Motor neuron (in vitro differentiated cells): ENCODE measurements around the gene ZSCAN22. TPM values are rescaled to one million over a fixed set of nuclear protein-coding genes. Genes with fewer than 3 reads are reported as not detected.

Experiments
- ATAC-seq, 8 experiments: fragments of 200-7000 bp; cut with Tn5 transposase; replicated peaks in 6 of 8; 2 replicates each; pipeline ENCODE4 v1.8.0; 2021; ENCODE audit warnings: mild to moderate bottlenecking in 8 of 8, moderate library complexity in 8 of 8
- H3K27ac ChIP-seq, 2 donors: fragments of 250-450 bp; sonication (Bioruptor Pico); 2 replicates each; pipeline ENCODE4 v1.9.0; 2021; ENCODE audit warnings: antibody characterized with exemption in 2 of 2, mild to moderate bottlenecking in 2 of 2, moderate library complexity in 1 of 2
- H3K4me1 ChIP-seq, 2 donors: fragments of 250-450 bp; sonication (Bioruptor Pico); replicated peaks in 1 of 2; 2 replicates each; pipeline ENCODE4 v1.6.1; 2021; ENCODE audit warnings: antibody characterized with exemption in 2 of 2, mild to moderate bottlenecking in 2 of 2, moderate library complexity in 1 of 2
- H3K4me3 ChIP-seq, 5 donors: fragments of 250-450 bp; sonication (Bioruptor Pico); 2 replicates each; pipeline ENCODE4 v1.9.0; 2021; ENCODE audit warnings: antibody characterized with exemption in 5 of 5, mild to moderate bottlenecking in 5 of 5, moderate library complexity in 4 of 5
- WGBS, 10 experiments: fragments of 450-650 bp; shearing (Covaris generic); methylation state at CpG; one replicate each; pipeline ENCODE4 v1.0.0; 2022; 5-methylcytosine and 5-hydroxymethylcytosine counted together
- in situ Hi-C, 9 experiments: fragments of 400-800 bp; cut with MboI; loops; one replicate each; pipeline ENCODE4 v1.15.0; 2021; ENCODE audit warnings: low sequenced_read_pairs in 9 of 9, low pct_unique_long_range_greater_than_20kb in 2 of 9; ENCODE audit not compliant: unreplicated experiment in 9 of 9
- total RNA-seq, 8 experiments: library from RNA; unstranded; fragments of 300-600 nt; gene quantifications; 2 replicates each; pipeline versions ENCODE4 v1.2.3 to v1.2.4, GENCODE V29; 2022

ZSCAN22 gene
- total RNA-seq, 8 experiments from 2014 or later, result 2.0 to 4.1 (median 3.3) TPM

GRCh38 chr19:58355908-58356765, 29.3 kb downstream of the ZSCAN22 start:
- peak in 2 of 8 experiments; percentile 41 to 70 for ATAC-seq
- in situ Hi-C loops, result no loop called here
- Histone ChIP-seq H3K27ac (no peak overlapping the region), H3K4me3 (no peak overlapping the region), H3K4me1 (peaks cover 3 to 6% of the 10 kb centered on the region in 2 donors)
- WGBS, 10 experiments, result 4 to 100% (median 84%) methylated on average over 1 to 23 of the region's 94 CpGs; no CpG with 5 or more reads in 5 of the 10 experiments

GRCh38 chr19:58356766-58357480, 30.1 kb downstream of the ZSCAN22 start:
- 0 to 100% (median 70%) methylated on average over 1 to 3 of the region's 75 CpGs; no CpG with 5 or more reads in 6 of the 10 experiments for WGBS, 10 experiments
- H3K4me1 ChIP-seq, result peaks cover 8 to 10% of the 10 kb centered on the region in 2 donors
- no peak overlapping the region for H3K4me3 ChIP-seq
- in situ Hi-C loops, result no loop called here
- peak in 2 of 8 experiments; percentile 32 to 34 for ATAC-seq
- H3K27ac ChIP-seq, result no peak overlapping the region

- 40 to 100% (median 66%) methylated on average over 1 to 6 of the region's 19 CpGs; no CpG with 5 or more reads in 6 of the 10 experiments for WGBS, 10 experiments
- in situ Hi-C loops, result no loop called here
- ATAC-seq, result no peak
- Histone ChIP-seq H3K27ac (no peak overlapping the region), H3K4me1 (peaks cover 8 to 10% of the 10 kb centered on the region in 2 donors), H3K4me3 (no peak overlapping the region)
Observed at GRCh38 chr19:58357481-58358145, 30.8 kb downstream of the ZSCAN22 start.

GRCh38 chr19:58361900-58362271, 35.1 kb downstream of the ZSCAN22 start:
- H3K4me1 ChIP-seq, result peaks cover 8 to 10% of the 10 kb centered on the region in 2 donors
- 0 to 6% (median 2%) methylated on average over 2 to 17 of the region's 28 CpGs; no CpG with 5 or more reads in 6 of the 10 experiments for WGBS, 10 experiments
- peak; percentile 9 to 33 (median 18) for ATAC-seq
- peak overlapping the region; percentile 95 for H3K27ac ChIP-seq
- in situ Hi-C loops, result no loop called here
- peak overlapping the region; percentile 48 to 81 (median 68) for H3K4me3 ChIP-seq

GRCh38 chr19:58362272-58362994, 35.6 kb downstream of the ZSCAN22 start, which contains the start of gene ZNF497:
Gene ZNF497, minus strand, starts transcription at chr19:58362751. Its CDS starts 5,116 bp downstream, at chr19:58357635.
- Histone ChIP-seq H3K4me1 (peaks cover 8 to 10% of the 10 kb centered on the region in 2 donors), H3K27ac (peak within 1 kb of the TSS; percentile 95), H3K4me3 (peak within 1 kb of the TSS; percentile 48 to 81 (median 68))
- in situ Hi-C loops, result no loop called here
- peak; percentile 86 to 93 (median 92) for ATAC-seq
- WGBS, 10 experiments, result 0% methylated on average over 1 to 11 of the region's 74 CpGs; no CpG with 5 or more reads in 6 of the 10 experiments

- 48 to 100% (median 97%) methylated on average over 1 to 4 of the region's 5 CpGs; no CpG with 5 or more reads in 2 of the 10 experiments for WGBS, 10 experiments
- no peak for ATAC-seq
- Histone ChIP-seq H3K4me3 (no peak overlapping the region), H3K27ac (no peak overlapping the region), H3K4me1 (peaks cover 5 to 8% of the 10 kb centered on the region in 2 donors)
- in situ Hi-C loops, result no loop called here
Observed at GRCh38 chr19:58364146-58364545, 37.4 kb downstream of the ZSCAN22 start.

- 40 to 100% (median 100%) methylated on average over 1 to 5 of the region's 32 CpGs; no CpG with 5 or more reads in 4 of the 10 experiments for WGBS, 10 experiments
- in situ Hi-C loops, result no loop called here
- Histone ChIP-seq H3K4me1 (peaks cover 0 to 3% of the 10 kb centered on the region in 2 donors), H3K4me3 (no peak overlapping the region), H3K27ac (no peak overlapping the region)
- no peak for ATAC-seq
Observed at GRCh38 chr19:58366585-58367430, 40.0 kb downstream of the ZSCAN22 start.

- WGBS, 10 experiments, result 23 to 98% (median 97%) methylated on average over 7 to 32 of the region's 106 CpGs; no CpG with 5 or more reads in 5 of the 10 experiments
- H3K4me3 ChIP-seq, result no peak overlapping the region
- peak in 2 of 8 experiments; percentile 10 to 14 for ATAC-seq
Observed at GRCh38 chr19:58367698-58368454, 41.1 kb downstream of the ZSCAN22 start.

DNA sequence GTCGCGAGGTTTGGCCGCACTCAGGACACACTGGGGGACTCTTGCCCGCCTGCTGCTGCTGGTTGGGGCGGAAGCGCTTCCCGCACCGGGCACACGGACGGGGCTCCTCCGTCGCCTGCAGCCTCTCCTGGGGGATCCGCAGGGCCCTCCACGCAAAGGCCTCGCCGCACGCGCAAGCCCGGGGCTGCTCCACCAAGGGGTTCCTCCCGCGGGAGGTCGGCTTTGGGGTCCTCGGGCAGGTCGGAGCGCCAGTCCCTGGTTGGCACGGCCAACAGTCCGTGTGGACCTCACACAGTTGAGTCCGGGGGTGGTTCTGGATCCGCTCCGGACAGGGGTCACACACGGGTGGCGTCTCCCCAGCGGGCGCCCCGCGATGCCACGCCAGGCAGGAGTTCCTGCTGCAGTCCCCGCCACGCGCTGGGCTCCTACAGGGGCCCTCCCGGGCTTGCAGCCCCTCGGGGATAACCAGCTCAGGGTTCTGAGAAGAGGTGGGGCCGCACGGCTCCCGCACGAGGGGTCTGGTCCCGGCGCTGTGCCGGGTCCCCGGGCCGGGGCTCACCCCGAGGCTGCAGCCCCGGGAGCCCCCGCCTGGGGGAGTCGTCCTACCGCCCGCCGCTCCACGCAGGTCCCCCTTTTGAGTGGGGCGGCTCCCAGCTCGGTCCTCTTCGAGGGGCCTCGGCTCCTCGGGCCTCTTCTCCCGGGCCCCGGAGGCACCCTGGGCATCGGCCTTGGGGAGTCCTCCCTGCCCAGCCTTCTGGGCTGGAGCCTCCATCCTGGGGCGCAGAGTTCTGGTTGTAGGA, 42.0 kb downstream of the ZSCAN22 start:
- WGBS, 10 experiments, result 90% methylated on average over 16 of the region's 68 CpGs; no CpG with 5 or more reads in 9 of the 10 experiments
- ATAC-seq, result peak in 2 of 8 experiments; percentile 8 to 17
- Histone ChIP-seq H3K27ac (no peak overlapping the region), H3K4me1 (peaks cover 0 to 3% of the 10 kb centered on the region in 2 donors), H3K4me3 (no peak overlapping the region)
- in situ Hi-C loops, result no loop called here

More at GRCh38 chr19:58367698-58368454, 41.1 kb downstream of the ZSCAN22 start:
- Histone ChIP-seq H3K4me1 (peaks cover 0 to 3% of the 10 kb centered on the region in 2 donors), H3K27ac (no peak overlapping the region)
- in situ Hi-C loops, result no loop called here

DNA sequence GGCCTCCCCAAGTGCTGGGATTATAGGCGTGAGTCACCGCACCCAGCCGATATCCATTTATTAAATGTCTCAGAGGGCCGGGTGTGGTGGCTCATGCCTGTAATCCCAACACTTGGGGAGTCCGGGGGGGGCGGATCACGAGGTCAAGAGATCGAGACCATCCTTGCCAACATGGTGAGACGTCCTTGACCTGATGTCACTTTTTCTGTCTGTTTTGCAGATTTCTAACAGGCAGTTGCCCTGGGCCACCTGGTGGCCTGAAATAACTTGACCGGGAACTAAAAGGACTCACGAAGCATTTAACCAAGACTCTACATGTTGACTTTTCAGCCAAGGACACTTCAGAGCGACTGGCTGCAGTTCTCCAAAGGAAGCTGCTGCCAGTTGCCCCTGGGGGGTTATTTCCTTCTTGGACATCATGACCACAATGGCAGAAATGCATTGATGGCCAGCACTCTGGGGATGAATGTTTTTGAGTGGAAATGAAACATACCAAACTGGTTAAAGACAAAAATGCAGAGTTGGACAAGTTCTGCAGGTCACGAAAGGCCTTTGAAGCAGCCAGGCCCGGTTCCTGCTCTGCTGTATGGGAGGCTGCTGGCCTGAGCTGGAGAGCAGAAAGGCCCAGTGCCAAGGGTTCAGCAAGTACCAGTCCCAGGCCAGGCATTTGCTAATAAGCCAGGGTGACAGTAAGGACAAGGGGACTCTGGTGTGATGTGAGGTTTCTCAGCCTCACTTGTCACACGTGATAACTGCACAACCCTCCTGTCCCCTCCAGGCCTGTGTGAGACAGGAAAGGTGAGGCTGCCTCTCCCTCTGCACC, 45.7 kb downstream of the ZSCAN22 start:
- no peak for ATAC-seq
- Histone ChIP-seq H3K27ac (no peak overlapping the region), H3K4me1 (peaks cover 0 to 3% of the 10 kb centered on the region in 2 donors), H3K4me3 (no peak overlapping the region)
- 47 to 80% (median 64%) methylated on average over 1 to 6 of the region's 15 CpGs; no CpG with 5 or more reads in 2 of the 10 experiments for WGBS, 10 experiments
- in situ Hi-C loops, result no loop called here
